CD14-positive monocyte (primary cell): Measurements from ENCODE around the gene STX8. TPM values are rescaled to one million over a fixed set of nuclear protein-coding genes. Genes with fewer than 3 reads are reported as not detected.

Source experiments
- DNase-seq, 3 donors: peaks; one replicate each; pipeline ENCODE4 v3.0.0-alpha.2; 2011 to 2022
- H2AFZ ChIP-seq: 2 replicates; pipeline ENCODE4 v1.6.0; 2012; ENCODE audit warnings: mild to moderate bottlenecking, low read depth, low read length, inconsistent platforms; ENCODE audit not compliant: insufficient read depth, poor library complexity, severe bottlenecking
- H3K27ac ChIP-seq, 2 donors: 1 replicate in 1 of 2; 2 replicates in 1 of 2; pipeline ENCODE4 v1.5.1; 2012 to 2013; ENCODE audit warnings: low read length in 2 of 2, control low read depth in 1 of 2, inconsistent platforms in 1 of 2, low read depth in 1 of 2, mild to moderate bottlenecking in 1 of 2
- H3K27me3 ChIP-seq, 2 donors: one replicate each; pipeline versions ENCODE4 v1.6.0 to v1.6.1; 2011 to 2013; ENCODE audit warnings: low read length in 2 of 2; ENCODE audit not compliant: control insufficient read depth in 2 of 2, insufficient read depth in 2 of 2
- H3K36me3 ChIP-seq, 2 donors: replicated peaks in 1 of 2; 1 replicate in 1 of 2; 2 replicates in 1 of 2; pipeline versions ENCODE4 v1.5.1 to v1.6.1; 2012 to 2013; ENCODE audit warnings: low read length in 2 of 2, control low read depth in 1 of 2, inconsistent platforms in 1 of 2, mild to moderate bottlenecking in 1 of 2; ENCODE audit not compliant: insufficient read depth in 2 of 2, control insufficient read depth in 1 of 2
- H3K4me1 ChIP-seq, 2 donors: 1 replicate in 1 of 2; 2 replicates in 1 of 2; pipeline versions ENCODE4 v1.5.1 to v1.6.1; 2012 to 2013; ENCODE audit warnings: low read length in 2 of 2, control low read depth in 1 of 2, inconsistent platforms in 1 of 2, mild to moderate bottlenecking in 1 of 2, moderate library complexity in 1 of 2; ENCODE audit not compliant: insufficient read depth in 2 of 2, control insufficient read depth in 1 of 2
- H3K4me2 ChIP-seq: replicated peaks from 2 replicates; pipeline ENCODE3; 2012; ENCODE audit warnings: low read length, moderate library complexity, mild to moderate bottlenecking; ENCODE audit not compliant: poor library complexity, severe bottlenecking; ENCODE audit errors: extremely low read depth
- H3K4me3 ChIP-seq, 3 experiments: fragments of 200-600 bp in 1 of 3; sonication (generic) in 1 of 3; replicated peaks in 1 of 3; 1 replicate in 2 of 3; 2 replicates in 1 of 3; pipeline ENCODE4 v1.5.1; 2011 to 2013; ENCODE audit warnings: low read length in 3 of 3, mild to moderate bottlenecking in 3 of 3, control low read depth in 2 of 3, low read depth in 2 of 3, inconsistent platforms in 1 of 3, moderate library complexity in 1 of 3
- H3K79me2 ChIP-seq: 2 replicates; pipeline ENCODE4 v1.6.0; 2012; ENCODE audit warnings: mild to moderate bottlenecking, control low read depth, inconsistent platforms, low read length, moderate library complexity; ENCODE audit not compliant: insufficient read depth
- H3K9ac ChIP-seq: 2 replicates; pipeline ENCODE4 v1.6.0; 2017; ENCODE audit warnings: low read length, mild to moderate bottlenecking; ENCODE audit not compliant: insufficient read depth, poor library complexity, severe bottlenecking
- H3K9me3 ChIP-seq, 2 donors: replicated peaks in 1 of 2; 1 replicate in 1 of 2; 2 replicates in 1 of 2; pipeline versions ENCODE4 v1.5.1 to v1.6.1; 2012 to 2013; ENCODE audit warnings: low read length in 2 of 2, control low read depth in 1 of 2; ENCODE audit not compliant: control insufficient read depth in 1 of 2, insufficient read depth in 1 of 2
- H4K20me1 ChIP-seq: 2 replicates; pipeline ENCODE4 v1.6.0; 2012; ENCODE audit warnings: mild to moderate bottlenecking, low read length, control low read depth, moderate library complexity; ENCODE audit not compliant: insufficient read depth
- H3K27ac Mint-ChIP-seq, 7 donors: one replicate each; pipeline ENCODE4 v1.8.0; 2020; ENCODE audit warnings: mild to moderate bottlenecking in 7 of 7, mixed read lengths in 7 of 7, moderate library complexity in 6 of 7, inconsistent platforms in 2 of 7
- H3K27me3 Mint-ChIP-seq, 3 donors: one replicate each; pipeline ENCODE4 v1.8.0; 2021 to 2022; ENCODE audit warnings: low read depth in 3 of 3, mild to moderate bottlenecking in 3 of 3, mixed read lengths in 3 of 3, moderate library complexity in 3 of 3, inconsistent platforms in 1 of 3
- H3K36me3 Mint-ChIP-seq, 2 donors: one replicate each; pipeline ENCODE4 v1.8.0; 2020; ENCODE audit warnings: mixed read lengths in 2 of 2, inconsistent platforms in 1 of 2, mild to moderate bottlenecking in 1 of 2
- H3K4me1 Mint-ChIP-seq: one replicate; pipeline ENCODE4 v1.8.0; 2020; ENCODE audit warnings: mild to moderate bottlenecking, mixed read lengths
- H3K4me3 Mint-ChIP-seq, 2 donors: one replicate each; pipeline ENCODE4 v1.8.0; 2020; ENCODE audit warnings: mild to moderate bottlenecking in 2 of 2, mixed read lengths in 2 of 2, moderate library complexity in 1 of 2
- H3K9me3 Mint-ChIP-seq, 7 donors: one replicate each; pipeline ENCODE4 v1.8.0; 2020 to 2022; ENCODE audit warnings: mixed read lengths in 7 of 7, mild to moderate bottlenecking in 6 of 7, moderate library complexity in 6 of 7, inconsistent platforms in 2 of 7
- CTCF ChIP-seq: fragments of 200-600 bp; IDR thresholded peaks from one replicate; pipeline ENCODE4 v1.8.0; 2022; ENCODE audit warnings: antibody characterized with exemption, mild to moderate bottlenecking
- WGBS: methylation state at CpG from one replicate; pipeline ENCODE4 v1.1.5; 2013; ENCODE audit warnings: missing lambda C conversion rate; ENCODE audit not compliant: insufficient coverage; 5-methylcytosine and 5-hydroxymethylcytosine counted together
- intact Hi-C, 2 donors: fragments of 100-400 bp; cut with micrococcal nuclease; formaldehyde crosslinking; loops; one replicate each; pipeline versions ENCODE4 v1.15.0 to v1.15.1; 2023
- polyA plus RNA-seq, 3 donors: library from polyadenylated mRNA; depleted of rRNA in 1 of 3; unstranded in 2 of 3; stranded (reverse) in 1 of 3; fragments of 300-500 nt in 2 of 3; fragments of >200 nt in 1 of 3; fragmentation: Illumina TruSeq in 2 of 3; gene quantifications; 1 replicate in 2 of 3; 2 replicates in 1 of 3; pipeline ENCODE4 v1.2.3, GENCODE V29; 2012 to 2021

STX8 gene
- polyA plus RNA-seq, 3 donors, result 44.4 to 170 (median 142) TPM

GRCh38 chr17:9231449-9232154 lies 344.0 kb downstream of the STX8 start:
- no peaks in the 10 kb centered on the region for H3K9me3 ChIP-seq
- intact Hi-C loops, result no loop called here
- no peak overlapping the region for H3K27ac ChIP-seq
- H3K4me1 ChIP-seq, result no peaks in the 10 kb centered on the region
- TF ChIP-seq CTCF, result no peak
- peaks cover 0 to 3% (median 0%) of the 10 kb centered on the region in 7 donors for H3K9me3 Mint-ChIP-seq
- DNase-seq, result no peak
- 91% methylated on average over 16 of the region's 23 CpGs for WGBS
- H4K20me1 ChIP-seq, result no peaks in the 10 kb centered on the region
- H3K36me3 Mint-ChIP-seq, result no peaks in the 10 kb centered on the region
- peaks cover 4 to 26% of the 10 kb centered on the region in 2 donors for H3K27me3 ChIP-seq
- H3K4me3 ChIP-seq, result no peak overlapping the region
- H3K4me3 Mint-ChIP-seq, result no peak overlapping the region
- no peak overlapping the region for H3K4me2 ChIP-seq
- no peak overlapping the region for H3K27ac Mint-ChIP-seq
- no peaks in the 10 kb centered on the region for H3K36me3 ChIP-seq
- no peaks in the 10 kb centered on the region for H3K79me2 ChIP-seq
- no peaks in the 10 kb centered on the region for H3K4me1 Mint-ChIP-seq
- no peak overlapping the region for H2AFZ ChIP-seq
- no peak overlapping the region for H3K9ac ChIP-seq
- H3K27me3 Mint-ChIP-seq, result peaks cover 22 to 42% (median 30%) of the 10 kb centered on the region in 3 donors

- Histone ChIP-seq H3K79me2 (no peaks in the 10 kb centered on the region), H4K20me1 (no peaks in the 10 kb centered on the region), H3K4me3 (no peak overlapping the region), H3K4me1 (no peaks in the 10 kb centered on the region), H3K9ac (no peak overlapping the region), H3K4me2 (no peak overlapping the region), H2AFZ (no peak overlapping the region), H3K27ac (no peak overlapping the region), H3K36me3 (no peaks in the 10 kb centered on the region), H3K9me3 (no peaks in the 10 kb centered on the region), H3K27me3 (peaks cover 4 to 26% of the 10 kb centered on the region in 2 donors)
- Mint-ChIP-seq H3K4me1 (no peaks in the 10 kb centered on the region), H3K27me3 (peaks cover 22 to 39% (median 30%) of the 10 kb centered on the region in 3 donors), H3K4me3 (no peak overlapping the region), H3K9me3 (peaks cover 0 to 3% (median 0%) of the 10 kb centered on the region in 7 donors), H3K36me3 (no peaks in the 10 kb centered on the region), H3K27ac (no peak overlapping the region)
- 91% methylated on average over 10 of the region's 11 CpGs for WGBS
- intact Hi-C loops, result no loop called here
- TF ChIP-seq CTCF, result no peak
- no peak for DNase-seq
Observed at GRCh38 chr17:9230861-9231260, 344.8 kb downstream of the STX8 start.
